Gastrocnemius medialis (tissue), 4 donors: ENCODE measurements around the gene GPR89A.

Experiments used
- POLR2A ChIP-seq, 2 donors: fragments of 450-650 bp; IDR thresholded peaks; one replicate each; pipeline ENCODE4 v1.6.1; 2017; ENCODE audit warnings: antibody characterized with exemption in 2 of 2, mild to moderate bottlenecking in 2 of 2, moderate library complexity in 2 of 2
- TF ChIP-seq, protein P1 (sequence below), 5 experiments: fragments of 450-650 bp in 3 of 5; fragments of 200-600 bp in 2 of 5; sonication (generic) in 2 of 5; IDR thresholded peaks in 4 of 5; conservative IDR thresholded peaks in 1 of 5; 1 replicate in 4 of 5; 2 replicates in 1 of 5; pipeline ENCODE4 v1.5.1; 2016 to 2019; ENCODE audit warnings: antibody characterized with exemption in 5 of 5, mild to moderate bottlenecking in 3 of 5, moderate library complexity in 3 of 5

DNA sequence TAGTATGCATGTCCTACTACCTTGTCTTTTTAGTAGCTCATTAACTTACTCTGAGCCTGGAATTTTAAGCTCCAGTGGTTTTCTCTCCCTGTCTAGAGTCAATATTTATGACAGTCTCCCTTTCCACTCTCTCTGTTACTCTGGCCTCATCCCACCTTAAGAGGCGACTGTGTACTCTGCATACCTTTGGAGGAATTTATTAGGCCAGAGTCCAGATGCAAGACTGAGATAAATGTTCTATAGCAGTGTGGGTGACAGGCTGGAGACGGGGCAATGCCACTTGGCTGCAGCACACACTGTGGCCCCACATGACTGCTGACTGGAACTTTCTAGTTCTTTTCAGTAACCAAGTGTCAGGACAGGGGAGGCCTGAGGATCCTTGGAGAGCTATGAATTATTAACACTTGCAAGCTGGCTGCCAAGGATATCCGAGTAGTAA, 103.4 kb downstream of the GPR89A start:
- TF ChIP-seq, protein P1, sequence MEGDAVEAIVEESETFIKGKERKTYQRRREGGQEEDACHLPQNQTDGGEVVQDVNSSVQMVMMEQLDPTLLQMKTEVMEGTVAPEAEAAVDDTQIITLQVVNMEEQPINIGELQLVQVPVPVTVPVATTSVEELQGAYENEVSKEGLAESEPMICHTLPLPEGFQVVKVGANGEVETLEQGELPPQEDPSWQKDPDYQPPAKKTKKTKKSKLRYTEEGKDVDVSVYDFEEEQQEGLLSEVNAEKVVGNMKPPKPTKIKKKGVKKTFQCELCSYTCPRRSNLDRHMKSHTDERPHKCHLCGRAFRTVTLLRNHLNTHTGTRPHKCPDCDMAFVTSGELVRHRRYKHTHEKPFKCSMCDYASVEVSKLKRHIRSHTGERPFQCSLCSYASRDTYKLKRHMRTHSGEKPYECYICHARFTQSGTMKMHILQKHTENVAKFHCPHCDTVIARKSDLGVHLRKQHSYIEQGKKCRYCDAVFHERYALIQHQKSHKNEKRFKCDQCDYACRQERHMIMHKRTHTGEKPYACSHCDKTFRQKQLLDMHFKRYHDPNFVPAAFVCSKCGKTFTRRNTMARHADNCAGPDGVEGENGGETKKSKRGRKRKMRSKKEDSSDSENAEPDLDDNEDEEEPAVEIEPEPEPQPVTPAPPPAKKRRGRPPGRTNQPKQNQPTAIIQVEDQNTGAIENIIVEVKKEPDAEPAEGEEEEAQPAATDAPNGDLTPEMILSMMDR (IDR thresholded peaks at IDR 0.05 in 4 of 5, conservative IDR thresholded peaks at IDR 0.05 in 1 of 5), result no peak
- TF ChIP-seq POLR2A (IDR thresholded peaks at IDR 0.05), result no peak
